NB4 (cell line): Measurements from ENCODE around the gene LRRIQ1.

Experiments used
- POLR2A ChIP-seq: IDR thresholded peaks from 2 replicates; pipeline ENCODE4 v1.6.1; 2011; ENCODE audit warnings: mild to moderate bottlenecking; ENCODE audit not compliant: insufficient read length; ENCODE audit errors: extremely low read depth
- TF ChIP-seq, protein P1 (sequence below): IDR thresholded peaks from one replicate; pipeline ENCODE4 v1.5.1; 2012; ENCODE audit warnings: low read depth, low read length

DNA sequence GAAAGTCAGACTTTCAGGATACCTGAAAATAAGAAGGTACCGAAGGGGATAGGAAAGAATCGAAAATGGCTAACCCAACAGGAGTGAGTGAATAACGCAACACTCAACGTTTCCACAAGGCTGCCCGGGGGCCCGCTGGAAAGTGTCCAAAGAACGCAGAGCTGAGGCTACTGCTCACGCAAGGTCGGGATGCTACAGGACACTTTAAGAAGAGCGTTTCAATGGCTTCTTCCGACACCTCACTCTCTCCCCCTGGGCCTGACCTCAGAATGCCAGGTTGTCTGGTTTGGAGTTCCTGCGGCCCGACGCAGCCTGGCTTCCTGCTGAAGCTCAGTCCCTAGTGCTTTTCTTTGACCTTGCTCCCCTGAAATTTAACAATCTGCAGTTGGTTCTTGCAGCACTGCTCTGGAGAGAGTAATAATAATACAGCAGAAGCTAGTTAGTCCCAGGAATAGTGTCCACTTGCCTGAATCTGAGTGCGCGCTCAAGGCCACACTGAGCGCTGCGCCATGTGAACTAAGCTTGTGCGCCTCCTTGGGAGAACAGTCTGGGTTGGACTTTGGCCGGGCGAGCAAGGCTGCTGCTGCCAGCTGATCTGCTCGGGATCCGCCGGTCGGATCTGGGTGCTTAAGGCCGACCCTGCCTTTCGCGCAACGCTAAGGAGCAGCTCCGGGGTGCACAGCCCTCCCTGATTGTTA is 241.9 kb downstream of the LRRIQ1 start:
- TF ChIP-seq, protein P1, sequence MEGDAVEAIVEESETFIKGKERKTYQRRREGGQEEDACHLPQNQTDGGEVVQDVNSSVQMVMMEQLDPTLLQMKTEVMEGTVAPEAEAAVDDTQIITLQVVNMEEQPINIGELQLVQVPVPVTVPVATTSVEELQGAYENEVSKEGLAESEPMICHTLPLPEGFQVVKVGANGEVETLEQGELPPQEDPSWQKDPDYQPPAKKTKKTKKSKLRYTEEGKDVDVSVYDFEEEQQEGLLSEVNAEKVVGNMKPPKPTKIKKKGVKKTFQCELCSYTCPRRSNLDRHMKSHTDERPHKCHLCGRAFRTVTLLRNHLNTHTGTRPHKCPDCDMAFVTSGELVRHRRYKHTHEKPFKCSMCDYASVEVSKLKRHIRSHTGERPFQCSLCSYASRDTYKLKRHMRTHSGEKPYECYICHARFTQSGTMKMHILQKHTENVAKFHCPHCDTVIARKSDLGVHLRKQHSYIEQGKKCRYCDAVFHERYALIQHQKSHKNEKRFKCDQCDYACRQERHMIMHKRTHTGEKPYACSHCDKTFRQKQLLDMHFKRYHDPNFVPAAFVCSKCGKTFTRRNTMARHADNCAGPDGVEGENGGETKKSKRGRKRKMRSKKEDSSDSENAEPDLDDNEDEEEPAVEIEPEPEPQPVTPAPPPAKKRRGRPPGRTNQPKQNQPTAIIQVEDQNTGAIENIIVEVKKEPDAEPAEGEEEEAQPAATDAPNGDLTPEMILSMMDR, result no peak
- no peak for TF ChIP-seq POLR2A
